HG02884 (cell line): ENCODE results near the gene CPNE6.

ENCODE experiments used
- ATAC-seq: cut with Tn5 transposase; IDR thresholded peaks from one replicate; pipeline ENCODE4 v1.9.1; 2021; ENCODE audit warnings: mild to moderate bottlenecking, moderate library complexity; ENCODE audit not compliant: unreplicated experiment

CPNE6 gene

DNA sequence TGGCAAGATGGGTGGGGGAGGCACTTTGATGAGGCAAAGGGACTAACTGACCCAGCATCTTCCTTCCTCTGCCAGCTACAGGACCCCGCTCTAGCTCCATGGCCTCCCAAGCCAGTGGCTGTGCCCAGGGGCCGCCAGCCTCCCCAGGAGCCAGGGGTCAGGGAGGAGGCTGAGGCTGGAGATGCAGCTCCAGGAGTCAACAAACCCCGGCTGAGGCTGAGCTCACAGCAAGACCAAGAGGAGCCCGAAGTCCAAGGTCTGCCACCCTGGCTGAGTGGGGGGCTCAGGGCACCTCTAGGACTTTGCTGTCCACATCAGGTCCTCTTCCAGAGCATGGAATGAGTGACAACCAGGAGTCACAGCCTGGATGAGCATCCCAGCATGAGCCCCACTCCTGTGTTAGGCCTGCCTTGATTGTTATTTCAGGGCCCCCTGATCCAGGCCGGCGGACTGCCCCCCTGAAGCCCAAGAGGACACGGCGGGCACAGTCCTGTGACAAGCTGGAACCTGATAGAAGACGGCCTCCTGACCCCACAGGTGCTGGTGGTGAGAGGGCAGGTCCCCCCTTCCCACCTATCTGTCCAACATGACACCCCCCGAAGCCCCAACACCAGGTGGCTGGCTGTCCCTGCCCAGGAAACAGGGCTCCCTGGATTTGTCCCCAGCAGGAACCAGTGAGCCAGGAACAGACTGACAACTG, 2.5 kb upstream of the CPNE6 start:
- ATAC-seq: no peak

DNA sequence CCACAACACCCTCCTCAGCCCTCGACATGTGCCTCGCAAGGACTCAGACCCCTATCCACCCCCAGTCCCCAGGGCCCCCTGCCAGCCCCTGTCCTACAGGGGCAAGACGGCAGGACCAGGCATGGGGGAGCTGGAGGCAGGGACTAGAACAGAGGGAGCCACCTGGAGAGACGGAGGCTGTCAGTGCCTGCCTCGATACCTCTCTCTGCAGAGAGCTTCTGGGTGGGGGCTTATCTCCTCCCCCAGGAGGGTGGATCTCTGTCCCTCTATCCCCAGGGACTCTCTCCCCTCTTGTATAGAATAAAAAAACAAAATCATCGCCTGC, 2.0 kb upstream of the CPNE6 start:
- no peak for ATAC-seq

DNA sequence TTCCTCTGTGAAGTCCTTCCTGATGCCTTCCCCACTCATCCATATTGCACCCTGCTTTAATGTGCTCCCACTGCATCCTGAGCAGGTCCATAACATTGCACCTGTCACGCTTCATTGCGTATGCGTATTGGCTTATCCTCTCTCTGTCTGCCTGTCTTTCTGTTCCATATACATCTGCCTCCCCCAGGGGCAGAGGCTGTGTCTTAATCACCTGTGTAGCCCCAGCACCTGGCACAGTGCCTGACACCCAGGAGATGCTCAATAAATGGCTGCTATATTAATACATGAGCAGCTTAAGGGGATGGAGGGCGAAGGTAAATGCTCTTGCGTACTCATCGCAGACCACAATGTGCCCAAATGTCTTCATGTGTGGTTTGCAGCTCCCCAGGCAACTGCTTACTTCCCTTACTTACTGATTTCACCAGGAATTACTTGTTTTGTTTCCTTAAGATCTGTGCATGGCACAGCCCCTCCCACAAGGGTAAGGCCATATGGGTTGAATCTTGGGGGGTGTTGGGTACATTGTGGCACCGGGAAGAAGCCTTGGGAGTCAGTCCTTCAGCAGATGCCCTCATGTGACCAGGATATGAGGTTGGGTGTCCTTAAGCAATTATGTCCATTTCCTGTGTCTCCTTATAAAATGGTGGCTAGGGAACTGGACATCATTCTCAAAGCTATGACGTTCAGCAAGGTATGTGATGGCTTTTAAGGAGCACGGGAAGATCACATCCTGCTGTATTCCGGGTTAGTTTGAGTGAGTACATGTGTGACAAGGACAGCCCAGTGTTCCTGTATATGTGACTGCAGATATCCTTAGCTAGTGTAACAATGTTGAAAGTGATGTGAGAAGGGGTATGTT, 848 bp upstream of the CPNE6 start:
- ATAC-seq: no peak

DNA sequence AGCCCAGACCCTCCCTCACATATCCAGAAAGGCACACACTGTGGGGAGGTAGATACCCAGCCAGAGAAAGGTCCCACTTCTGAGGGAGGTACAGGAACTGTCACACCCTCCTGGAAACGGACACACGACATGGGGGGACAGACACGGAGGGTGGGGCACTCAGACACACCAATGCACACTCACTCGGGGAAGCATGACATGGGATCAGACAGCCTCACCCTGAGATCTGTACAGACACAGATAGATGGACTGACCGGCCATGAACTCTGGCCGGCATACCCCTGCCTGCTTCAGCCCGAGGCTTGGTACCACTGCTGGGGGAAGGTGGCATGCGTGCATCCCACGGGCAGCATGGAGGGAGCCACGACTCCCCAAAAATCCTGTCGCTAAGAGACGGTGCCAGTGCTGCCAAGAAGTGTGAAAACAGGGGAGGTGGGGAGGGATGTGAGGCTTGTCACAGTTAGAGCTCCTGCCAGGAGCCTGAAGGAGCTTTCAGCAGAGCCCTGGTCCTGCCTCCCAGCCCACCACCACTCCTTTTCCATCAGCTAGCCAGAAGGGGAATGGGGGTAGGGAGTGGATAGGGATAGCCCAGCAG, 571 bp downstream of the CPNE6 start:
- no peak for ATAC-seq

DNA sequence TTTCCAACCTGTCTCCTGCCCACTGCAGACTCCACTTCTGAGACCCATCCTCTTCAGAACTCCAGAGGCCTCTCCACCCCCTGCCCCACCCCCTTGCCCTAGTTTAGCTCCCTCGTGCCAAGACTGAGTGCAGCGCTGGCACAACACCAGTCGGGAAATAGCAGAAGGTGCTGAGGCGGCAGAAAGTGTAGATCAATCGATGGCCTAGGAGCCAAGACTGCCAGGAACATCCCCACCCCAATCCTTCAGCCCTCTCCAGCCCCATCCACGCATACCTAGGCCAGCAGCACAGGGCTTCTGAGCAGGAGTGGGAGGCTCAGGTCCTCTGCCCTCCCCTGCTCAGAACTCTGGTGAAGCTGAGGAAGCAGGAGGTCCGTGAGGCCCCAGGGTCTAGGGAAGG, 1.1 kb downstream of the CPNE6 start:
- ATAC-seq: no peak

DNA sequence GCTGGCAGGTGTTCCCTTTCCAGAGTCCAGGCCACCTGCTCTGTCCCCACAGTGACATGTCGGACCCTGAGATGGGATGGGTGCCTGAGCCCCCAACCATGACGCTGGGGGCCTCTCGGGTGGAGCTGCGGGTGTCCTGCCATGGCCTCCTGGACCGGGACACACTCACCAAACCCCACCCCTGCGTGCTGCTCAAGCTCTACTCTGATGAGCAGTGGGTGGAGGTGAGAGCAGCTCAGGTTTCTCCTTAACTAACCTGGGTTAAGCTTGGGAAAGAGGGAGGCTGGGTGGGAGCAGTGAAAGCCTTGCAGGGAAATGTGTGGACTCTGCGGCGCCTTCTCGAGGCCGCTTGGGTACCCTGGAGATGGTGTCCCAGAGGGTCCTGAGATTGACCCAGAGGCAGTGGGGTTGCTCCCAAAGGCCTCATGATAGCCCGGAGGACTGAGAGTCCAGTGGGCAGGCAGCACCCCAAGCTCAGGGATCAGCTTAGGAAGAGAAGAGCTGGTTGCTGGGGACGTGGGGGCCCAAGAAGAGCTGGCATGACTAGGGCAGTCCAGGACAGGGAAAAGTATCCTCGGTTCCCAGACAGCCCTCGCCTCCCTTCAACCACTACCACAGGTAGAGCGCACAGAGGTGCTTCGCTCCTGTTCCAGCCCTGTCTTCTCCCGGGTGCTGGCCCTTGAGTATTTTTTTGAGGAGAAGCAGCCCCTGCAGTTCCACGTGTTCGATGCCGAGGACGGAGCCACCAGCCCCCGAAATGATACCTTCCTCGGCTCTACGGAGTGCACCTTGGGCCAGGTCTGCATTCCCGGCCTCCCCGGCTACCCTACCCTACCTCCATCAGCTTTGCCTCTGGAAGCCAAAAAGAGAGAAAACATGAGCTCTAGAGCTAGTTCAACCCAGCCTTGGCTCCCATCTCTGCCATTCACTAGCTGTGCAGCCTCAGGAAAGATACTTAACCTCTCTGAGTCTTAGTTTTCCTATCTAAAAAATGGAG, 1.8 kb downstream of the CPNE6 start:
- ATAC-seq: no peak

DNA sequence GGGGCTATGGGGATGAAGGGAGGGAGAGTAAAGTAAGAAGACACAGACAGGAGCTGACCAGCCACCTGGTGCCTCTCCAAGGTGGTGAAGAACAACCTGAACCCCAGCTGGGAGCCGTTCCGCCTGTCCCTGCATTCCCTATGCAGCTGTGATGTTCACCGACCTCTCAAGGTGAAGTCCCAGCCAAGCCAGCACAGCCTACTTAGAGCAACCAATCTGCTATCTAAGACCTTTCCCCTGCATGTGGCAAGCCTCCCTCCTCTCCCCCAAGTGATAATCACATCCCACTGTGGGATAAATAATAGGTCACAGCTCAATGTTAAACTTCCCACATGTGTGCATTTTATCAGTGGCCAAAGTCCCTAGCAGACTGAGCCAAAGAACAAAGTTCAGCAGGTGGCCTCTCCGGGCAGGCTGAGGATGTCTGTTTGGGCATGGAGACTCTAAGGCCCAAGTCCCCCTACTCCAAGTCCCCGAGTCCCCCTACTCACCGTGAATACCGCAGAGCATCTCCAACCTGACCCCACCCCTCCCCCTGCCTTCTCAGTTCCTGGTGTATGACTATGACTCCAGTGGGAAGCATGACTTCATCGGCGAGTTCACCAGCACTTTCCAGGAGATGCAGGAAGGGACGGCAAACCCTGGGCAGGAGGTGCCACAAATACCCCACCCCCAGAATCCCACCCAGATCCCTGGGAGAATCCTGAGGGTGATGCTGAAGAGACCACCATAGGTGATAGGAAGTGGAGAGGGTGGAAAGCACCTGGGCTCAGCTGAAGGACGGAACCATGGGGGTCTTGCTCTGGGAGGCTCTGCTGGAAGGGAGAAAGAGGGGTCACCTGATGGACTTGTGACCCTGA, 3.5 kb downstream of the CPNE6 start:
- no peak for ATAC-seq

DNA sequence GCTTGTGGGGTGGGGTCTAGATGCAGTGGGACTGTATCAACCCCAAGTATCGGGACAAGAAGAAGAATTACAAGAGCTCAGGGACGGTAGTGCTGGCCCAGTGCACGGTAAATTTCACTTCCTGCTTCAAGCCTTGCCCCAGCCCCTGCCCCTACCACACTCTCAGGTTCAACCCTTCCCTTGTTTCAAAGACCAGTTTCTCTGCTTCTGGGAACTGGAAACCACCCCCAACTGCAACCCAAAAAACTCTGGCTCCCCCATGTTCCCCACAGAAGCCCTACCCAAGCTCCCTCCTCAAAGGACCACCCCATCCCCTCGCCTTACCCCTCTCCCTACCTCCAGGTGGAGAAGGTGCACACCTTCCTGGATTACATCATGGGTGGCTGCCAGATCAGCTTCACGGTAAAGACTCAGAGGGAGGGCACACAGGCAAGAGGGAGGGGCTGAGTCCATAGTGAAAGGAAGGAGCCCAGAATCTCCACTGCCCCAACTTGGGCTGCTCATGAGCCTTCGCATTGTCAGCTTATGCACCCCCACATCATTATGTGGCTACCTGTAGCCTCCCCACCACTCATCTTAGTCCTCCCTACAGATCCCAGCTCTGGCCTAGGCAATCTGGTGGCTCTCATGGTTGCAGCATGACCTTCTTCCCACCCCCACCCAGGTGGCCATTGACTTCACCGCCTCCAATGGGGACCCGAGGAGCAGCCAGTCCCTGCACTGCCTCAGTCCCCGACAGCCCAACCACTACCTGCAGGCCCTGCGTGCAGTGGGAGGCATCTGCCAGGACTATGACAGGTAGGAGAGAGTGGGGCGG, 4.3 kb downstream of the CPNE6 start:
- ATAC-seq: no peak

DNA sequence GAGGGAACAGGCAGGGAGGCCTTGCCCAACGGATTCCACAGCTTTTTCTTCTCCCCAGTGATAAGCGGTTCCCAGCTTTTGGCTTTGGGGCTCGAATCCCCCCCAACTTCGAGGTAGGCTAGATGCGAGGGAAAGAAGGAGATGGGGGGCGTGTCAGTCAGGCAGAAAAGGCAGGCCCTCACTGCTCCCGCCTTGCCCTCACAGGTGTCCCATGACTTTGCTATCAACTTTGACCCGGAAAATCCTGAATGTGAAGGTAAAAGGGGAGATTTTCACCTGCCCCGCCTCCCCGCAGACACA, 4.9 kb downstream of the CPNE6 start:
- ATAC-seq: no peak

DNA sequence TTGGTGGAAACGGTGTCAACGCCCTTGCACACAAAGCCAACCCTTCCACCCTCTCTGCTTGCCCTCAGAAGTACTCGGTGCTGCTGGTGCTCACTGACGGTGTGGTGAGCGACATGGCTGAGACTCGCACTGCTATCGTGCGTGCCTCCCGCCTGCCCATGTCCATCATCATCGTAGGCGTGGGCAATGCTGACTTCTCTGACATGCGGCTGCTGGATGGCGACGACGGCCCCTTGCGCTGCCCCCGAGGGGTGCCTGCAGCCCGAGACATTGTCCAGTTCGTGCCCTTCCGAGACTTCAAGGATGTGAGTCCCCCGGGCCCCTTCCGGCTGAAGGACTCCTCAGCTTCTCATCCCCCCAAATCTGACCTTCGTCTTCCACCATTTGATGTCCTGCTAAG, 5.7 kb downstream of the CPNE6 start:
- no peak for ATAC-seq

DNA sequence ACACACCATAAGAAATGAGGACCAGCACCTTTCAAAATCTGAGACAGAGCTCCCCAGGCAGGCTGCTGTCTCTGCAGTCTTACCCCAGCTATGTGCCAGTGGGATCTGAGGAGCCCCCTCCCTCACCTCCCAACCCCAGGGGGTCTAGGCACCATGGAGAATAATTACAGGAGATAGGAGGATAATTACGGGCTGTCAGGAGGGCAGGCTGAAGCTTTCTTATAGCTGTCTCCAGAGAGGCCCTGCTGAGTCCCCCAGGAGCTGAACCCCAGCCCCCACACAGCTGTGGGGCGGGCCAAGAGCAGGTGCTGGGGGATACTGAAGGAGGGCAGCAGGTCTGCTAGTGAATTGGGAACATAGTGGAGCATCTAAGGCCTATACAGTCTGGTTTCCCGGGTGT, 6.8 kb downstream of the CPNE6 start:
- ATAC-seq: no peak

DNA sequence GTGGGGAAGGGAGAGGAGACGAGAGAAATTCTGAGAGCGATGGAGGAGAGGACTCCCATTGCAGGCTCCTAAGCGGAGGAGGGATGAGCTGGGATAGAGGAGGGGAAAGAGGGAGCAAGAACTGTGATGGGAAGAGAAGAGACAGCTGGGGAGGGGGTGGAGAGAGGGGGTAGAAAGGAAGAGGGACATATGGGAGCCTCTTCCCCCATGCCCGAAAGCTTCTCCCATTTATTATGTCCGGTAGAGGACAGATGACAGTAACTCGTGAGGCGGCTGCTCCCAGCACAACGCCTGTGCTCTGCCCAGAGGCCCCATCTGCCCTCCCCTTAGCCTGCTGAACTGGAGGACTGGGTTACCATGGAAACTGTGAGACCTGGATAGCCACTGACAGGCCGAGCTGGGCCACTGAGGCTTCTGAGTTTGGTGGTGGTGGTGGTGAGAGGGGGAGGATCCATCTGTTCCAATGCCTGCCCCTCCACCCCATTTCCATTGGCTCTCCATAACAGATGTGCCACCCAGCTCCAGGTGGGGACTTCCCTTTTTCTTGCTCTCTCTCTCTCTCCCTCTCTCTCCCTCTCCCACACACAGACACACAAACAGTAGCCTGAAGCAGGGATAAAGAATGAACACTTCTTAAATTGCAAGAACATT, 8.3 kb downstream of the CPNE6 start:
- ATAC-seq: no peak

DNA sequence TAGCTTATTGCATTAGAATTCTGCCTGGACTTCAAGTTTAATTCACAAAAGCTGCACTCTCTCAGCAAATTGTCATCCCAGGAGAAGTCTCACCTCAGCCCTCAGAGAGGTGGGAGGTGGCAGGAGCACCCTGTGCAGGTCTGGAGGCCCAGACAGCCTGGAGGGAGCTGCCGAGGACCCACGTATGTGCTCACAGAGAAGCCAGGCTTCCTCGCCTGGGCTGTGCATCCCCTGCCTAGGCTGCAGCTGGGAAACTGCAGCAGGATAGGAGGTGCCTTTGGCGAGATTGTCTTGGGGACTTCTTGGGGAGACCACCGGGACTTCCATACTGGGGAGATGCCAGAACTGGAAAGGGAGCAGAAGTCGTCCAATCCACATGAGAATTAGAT, 8.8 kb downstream of the CPNE6 start:
- no peak for ATAC-seq

DNA sequence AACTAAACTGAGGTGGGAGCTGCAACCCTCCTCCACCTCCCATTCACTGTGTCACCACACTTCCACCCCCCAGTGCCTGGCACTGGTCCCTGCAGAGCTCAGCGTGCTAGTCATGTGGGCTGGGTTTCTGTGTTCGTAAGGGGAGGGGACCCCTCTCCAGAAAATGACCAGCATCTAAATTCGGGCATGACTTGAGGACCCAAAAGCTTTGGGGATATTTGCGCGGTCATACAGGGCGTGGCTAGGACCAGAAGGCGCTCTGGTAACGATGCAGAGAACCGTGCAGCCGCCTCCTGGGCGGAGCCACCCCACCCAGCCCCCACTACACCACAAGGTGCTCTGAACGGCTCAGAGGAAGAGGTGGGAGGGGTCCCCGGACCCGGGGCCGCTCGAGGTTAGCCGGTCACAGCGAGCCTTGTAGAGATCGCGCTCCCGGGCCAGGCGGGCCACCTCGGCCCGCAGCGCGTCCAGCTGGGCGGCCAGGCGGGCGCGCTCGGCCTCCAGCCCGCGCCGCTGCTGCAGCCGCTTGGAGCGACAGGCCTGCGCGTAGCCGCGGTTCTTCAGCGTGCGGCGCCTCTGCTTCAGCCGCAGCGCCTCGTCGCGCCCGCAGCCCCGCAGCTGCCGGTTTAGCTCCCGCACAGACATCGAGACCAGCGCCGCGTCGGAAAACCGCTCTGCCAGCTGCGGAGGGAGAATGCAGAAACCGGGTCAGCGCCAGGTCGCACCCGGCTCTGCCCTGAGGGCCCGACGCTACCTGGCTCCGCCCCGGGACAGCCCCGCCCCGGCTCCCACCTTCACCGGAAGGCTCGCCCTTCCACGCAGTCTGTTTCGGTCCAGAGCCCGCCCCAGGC, 9.8 kb downstream of the CPNE6 start:
- peak; percentile 91 for ATAC-seq

DNA sequence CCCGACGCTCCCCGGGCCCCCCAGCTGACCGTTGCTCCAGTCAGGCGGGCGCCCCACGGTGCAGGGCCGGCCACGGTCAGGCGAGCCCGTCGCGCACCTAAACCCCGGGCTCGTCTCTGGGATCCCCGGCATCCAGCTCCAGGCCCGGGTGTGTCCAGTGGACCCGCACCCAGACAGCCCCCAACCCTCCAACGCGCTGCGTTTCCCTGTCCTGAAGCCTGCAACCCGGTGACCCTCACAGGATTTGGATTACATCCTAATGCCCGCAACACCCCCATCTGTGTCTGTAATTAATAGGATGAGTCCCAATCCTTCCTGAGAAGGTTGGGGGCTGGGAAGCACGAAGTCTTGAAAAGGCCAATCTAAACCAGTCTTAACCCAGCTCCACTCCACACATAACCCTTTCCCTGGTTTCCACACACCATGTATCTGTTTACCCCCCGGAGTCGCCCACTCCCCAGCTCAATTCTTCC, 10.4 kb downstream of the CPNE6 start:
- no peak for ATAC-seq

DNA sequence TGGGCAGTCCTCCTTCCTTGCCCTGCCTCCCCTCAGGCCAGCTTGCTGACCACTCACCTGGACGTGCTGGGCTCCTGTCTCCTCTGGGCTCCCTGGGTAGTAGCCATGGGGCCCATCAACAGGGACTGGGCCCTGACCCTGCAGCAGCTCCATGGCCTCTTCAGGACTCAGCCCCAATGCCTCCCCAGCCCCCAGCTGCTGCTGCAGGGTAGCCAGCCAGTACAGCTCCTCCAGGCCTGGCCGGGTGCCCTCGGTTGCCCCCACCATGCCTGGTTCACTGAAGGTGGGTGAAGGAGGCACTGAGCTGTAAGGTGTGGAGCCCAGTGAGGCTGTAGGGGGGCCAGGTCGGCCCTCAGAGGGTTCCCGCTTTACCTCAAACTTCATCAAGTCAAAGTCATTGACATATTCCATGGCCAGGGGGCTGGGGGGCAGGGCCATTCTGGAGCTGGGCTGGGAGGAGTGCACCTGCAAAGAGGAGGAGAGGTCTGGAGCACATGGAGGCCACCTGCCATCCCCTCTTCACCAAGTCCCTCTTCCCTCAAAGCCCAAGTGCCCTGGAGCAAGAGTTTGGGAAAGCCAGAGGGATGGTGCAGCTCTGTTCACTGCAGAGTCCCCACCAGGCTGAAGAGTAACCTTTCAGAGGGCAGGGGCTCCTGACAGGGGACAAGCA, 11.2 kb downstream of the CPNE6 start:
- ATAC-seq: no peak

DNA sequence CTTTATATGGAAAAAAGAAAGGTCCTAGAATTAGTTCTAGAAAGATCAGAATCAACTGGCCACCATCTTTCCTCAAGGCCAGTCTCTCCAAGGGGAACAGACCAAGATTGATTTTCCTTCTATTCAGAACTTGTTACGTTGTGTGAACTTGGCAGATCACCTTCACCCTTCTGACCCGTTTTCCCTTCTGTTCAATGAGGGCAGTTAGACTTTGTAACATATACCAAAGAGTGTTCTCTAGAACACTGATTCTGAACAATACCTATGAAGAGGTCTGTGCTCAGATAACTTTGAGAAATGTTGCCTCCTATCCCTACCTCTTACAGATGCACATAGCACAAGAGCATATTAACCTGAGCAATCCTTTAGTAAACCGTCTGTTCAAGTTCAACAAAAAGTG, 12.1 kb downstream of the CPNE6 start:
- no peak for ATAC-seq
